ENCODE results near the gene SERPINI2.

SERPINI2 gene

GRCh38 chr3:167501941-167502340, 28.1 kb upstream of the SERPINI2 start:
- CTCF ChIA-PET: no interaction called here

GRCh38 chr3:167497903-167498302, 24.1 kb upstream of the SERPINI2 start:
- CTCF ChIA-PET: interaction anchor here (0.6 kb wide), 1 partner anchor 1397 kb away, joined by 6 read pairs; no protein-coding TSS in a partner anchor
- TF ChIP-seq ZNF670 (tag by site-specific recombination; IDR thresholded peaks at IDR 0.05; ENCODE audit: low read depth) (no peak), YY1 (tag by site-specific recombination; IDR thresholded peaks at IDR 0.05) (no peak), YY2 (tag by site-specific recombination; IDR thresholded peaks at IDR 0.05) (no peak), CTCF (tag by site-specific recombination; IDR thresholded peaks at IDR 0.05) (no peak), ZBTB7A (tag by site-specific recombination; IDR thresholded peaks at IDR 0.05; ENCODE audit: low read depth) (no peak), ZNF155 (tag by site-specific recombination; IDR thresholded peaks at IDR 0.05) (no peak), ZNF280D (tag by site-specific recombination; IDR thresholded peaks at IDR 0.05) (no peak), ZNF23 (tag by site-specific recombination; IDR thresholded peaks at IDR 0.05; ENCODE audit: borderline replicate concordance) (no peak), TRIM28 (IDR thresholded peaks at IDR 0.05; ENCODE audit: borderline replicate concordance, low read length) (no peak), ZNF654 (tag by site-specific recombination; IDR thresholded peaks at IDR 0.05; ENCODE audit: low read depth) (no peak), ZNF677 (tag by site-specific recombination; IDR thresholded peaks at IDR 0.05) (no peak), PRDM10 (tag by site-specific recombination; IDR thresholded peaks at IDR 0.05) (no peak), GLI2 (tag by site-specific recombination; IDR thresholded peaks at IDR 0.05; ENCODE audit: borderline replicate concordance, low read depth) (no peak), ZNF600 (tag by site-specific recombination; IDR thresholded peaks at IDR 0.05) (no peak)
- Histone ChIP-seq H3K9me3 (ENCODE audit: control insufficient read depth, insufficient read depth, low read depth, low read length) (no peaks in the 10 kb centered on the region), H3K36me3 (ENCODE audit: control insufficient read depth in 2 of 2, insufficient read depth in 1 of 2, low read length in 2 of 2) (no peaks in the 10 kb centered on the region), H3K4me3 (ENCODE audit: low read depth, low read length) (no peak overlapping the region), H3K4me1 (ENCODE audit: control insufficient read depth, insufficient read depth, low read length) (no peaks in the 10 kb centered on the region), H3K27ac (ENCODE audit: extremely low read depth, low read depth, low read length) (no peak overlapping the region)
- POLR2A ChIA-PET: no interaction called here

More at GRCh38 chr3:167501941-167502340, 28.1 kb upstream of the SERPINI2 start:
- no peak overlapping the region for H3K4me3 ChIP-seq (ENCODE audit: low read depth, low read length)
- H3K36me3 ChIP-seq (ENCODE audit: control insufficient read depth in 2 of 2, insufficient read depth in 1 of 2, low read length in 2 of 2): no peaks in the 10 kb centered on the region
- POLR2A ChIA-PET: no interaction called here
- no peak overlapping the region for H3K27ac ChIP-seq (ENCODE audit: extremely low read depth, low read depth, low read length)
- no peaks in the 10 kb centered on the region for H3K4me1 ChIP-seq (ENCODE audit: control insufficient read depth, insufficient read depth, low read length)
- TF ChIP-seq ZNF394 (tag by site-specific recombination; IDR thresholded peaks at IDR 0.05; ENCODE audit: borderline replicate concordance) (no peak), KLF10 (tag by site-specific recombination; IDR thresholded peaks at IDR 0.05) (no peak), GLIS2 (tag by site-specific recombination; IDR thresholded peaks at IDR 0.05) (no peak)
- no peaks in the 10 kb centered on the region for H3K9me3 ChIP-seq (ENCODE audit: control insufficient read depth, insufficient read depth, low read depth, low read length)

Measured in HEK293 (cell line).